HEK293 (cell line): Measurements from ENCODE around the gene PLA2G5.

Source experiments
- CTCF ChIA-PET: fragments of 350-600 bp; formaldehyde crosslinking; extraction: SDS; loops from one replicate; lab custom pipeline; 2021; ENCODE audit warnings: antibody characterized with exemption; lab: Yijun Ruan, JAX
- POLR2A ChIA-PET: fragments of 300-600 bp; formaldehyde crosslinking; extraction: SDS; loops from one replicate; lab custom pipeline; 2020; ENCODE audit warnings: antibody characterized with exemption, inconsistent platforms; lab: Yijun Ruan, JAX
- H3K27ac ChIP-seq: fragments of 200-500 bp; sonication (Bioruptor generic); 2 replicates; pipeline ENCODE4 v1.5.1; 2014; ENCODE audit warnings: low read depth, low read length, control low read depth, inconsistent platforms; ENCODE audit errors: extremely low read depth
- H3K36me3 ChIP-seq, 2 experiments: fragments of 200-500 bp in 1 of 2; sonication (Bioruptor generic) in 1 of 2; 1 replicate in 1 of 2; 2 replicates in 1 of 2; pipeline ENCODE4 v1.5.1; 2014 to 2017; ENCODE audit warnings: inconsistent platforms in 2 of 2, low read length in 2 of 2; ENCODE audit not compliant: control insufficient read depth in 2 of 2, insufficient read depth in 1 of 2
- H3K4me1 ChIP-seq: fragments of 200-500 bp; sonication (Bioruptor generic); 2 replicates; pipeline ENCODE4 v1.5.1; 2014; ENCODE audit warnings: mild to moderate bottlenecking, low read length, inconsistent platforms; ENCODE audit not compliant: control insufficient read depth, insufficient read depth
- H3K4me3 ChIP-seq: 2 replicates; pipeline ENCODE4 v1.5.1; 2011; ENCODE audit warnings: low read depth, mild to moderate bottlenecking, control low read depth, low read length, moderate library complexity
- H3K9me3 ChIP-seq: fragments of 200-500 bp; sonication (Bioruptor generic); 2 replicates; pipeline ENCODE4 v1.5.1; 2014; ENCODE audit warnings: low read depth, low read length, inconsistent platforms; ENCODE audit not compliant: control insufficient read depth, insufficient read depth
- GLI4 ChIP-seq: fragments of 450-650 bp; formaldehyde crosslinking; IDR thresholded peaks from 2 replicates; pipeline ENCODE4 v1.5.1; 2016; ENCODE audit warnings: missing biosample characterization, missing genetic modification characterization
- GLIS2 ChIP-seq: fragments of 450-650 bp; formaldehyde crosslinking; IDR thresholded peaks from 2 replicates; pipeline ENCODE4 v1.5.1; 2016; ENCODE audit warnings: missing biosample characterization, missing genetic modification characterization
- KLF9 ChIP-seq: fragments of 450-650 bp; formaldehyde crosslinking; IDR thresholded peaks from 2 replicates; pipeline ENCODE4 v1.5.1; 2016; ENCODE audit warnings: missing biosample characterization, missing genetic modification characterization, low read depth
- PRDM10 ChIP-seq: fragments of 450-650 bp; formaldehyde crosslinking; IDR thresholded peaks from 2 replicates; pipeline ENCODE4 v1.5.1; 2016; ENCODE audit warnings: missing biosample characterization, missing genetic modification characterization
- SCRT2 ChIP-seq: fragments of 450-650 bp; formaldehyde crosslinking; IDR thresholded peaks from 2 replicates; pipeline ENCODE4 v1.5.1; 2016; ENCODE audit warnings: missing biosample characterization, missing genetic modification characterization
- SP7 ChIP-seq: fragments of 450-650 bp; formaldehyde crosslinking; IDR thresholded peaks from 2 replicates; pipeline ENCODE4 v1.5.1; 2016; ENCODE audit warnings: missing biosample characterization, missing genetic modification characterization
- TRIM28 ChIP-seq: IDR thresholded peaks from 2 replicates; pipeline ENCODE4 v1.6.1; 2011; ENCODE audit warnings: low read length, control low read depth, borderline replicate concordance
- YY1 ChIP-seq: fragments of 450-650 bp; formaldehyde crosslinking; IDR thresholded peaks from 2 replicates; pipeline ENCODE4 v1.5.1; 2018; ENCODE audit warnings: missing biosample characterization, missing genetic modification characterization
- ZFHX2 ChIP-seq: fragments of 450-650 bp; formaldehyde crosslinking; conservative IDR thresholded peaks from 2 replicates; pipeline ENCODE4 v1.5.1; 2016; ENCODE audit warnings: missing biosample characterization, missing genetic modification characterization
- ZFP37 ChIP-seq: fragments of 450-650 bp; formaldehyde crosslinking; IDR thresholded peaks from 2 replicates; pipeline ENCODE4 v1.5.1; 2016; ENCODE audit warnings: missing biosample characterization, missing genetic modification characterization
- ZNF112 ChIP-seq: fragments of 450-650 bp; formaldehyde crosslinking; IDR thresholded peaks from 2 replicates; pipeline ENCODE4 v1.5.0; 2017; ENCODE audit warnings: missing biosample characterization, missing genetic modification characterization
- ZNF133 ChIP-seq: fragments of 450-650 bp; formaldehyde crosslinking; IDR thresholded peaks from 2 replicates; pipeline ENCODE4 v1.5.1; 2016; ENCODE audit warnings: missing biosample characterization, missing genetic modification characterization
- ZNF138 ChIP-seq: fragments of 450-650 bp; formaldehyde crosslinking; IDR thresholded peaks from 2 replicates; pipeline ENCODE4 v1.5.1; 2016; ENCODE audit warnings: missing biosample characterization, missing genetic modification characterization, borderline replicate concordance
- ZNF155 ChIP-seq: fragments of 450-650 bp; formaldehyde crosslinking; IDR thresholded peaks from 2 replicates; pipeline ENCODE4 v1.5.1; 2016; ENCODE audit warnings: missing biosample characterization, missing genetic modification characterization
- ZNF202 ChIP-seq: fragments of 450-650 bp; formaldehyde crosslinking; IDR thresholded peaks from 2 replicates; pipeline ENCODE4 v1.5.1; 2016; ENCODE audit warnings: missing biosample characterization, missing genetic modification characterization, borderline replicate concordance
- ZNF221 ChIP-seq: fragments of 450-650 bp; formaldehyde crosslinking; IDR thresholded peaks from 2 replicates; pipeline ENCODE4 v1.5.1; 2017; ENCODE audit warnings: missing biosample characterization, missing genetic modification characterization, borderline replicate concordance
- ZNF26 ChIP-seq: fragments of 450-650 bp; formaldehyde crosslinking; IDR thresholded peaks from 2 replicates; pipeline ENCODE4 v1.5.1; 2016; ENCODE audit warnings: missing biosample characterization, missing genetic modification characterization
- ZNF280D ChIP-seq: fragments of 450-650 bp; formaldehyde crosslinking; IDR thresholded peaks from 2 replicates; pipeline ENCODE4 v1.5.1; 2016; ENCODE audit warnings: missing biosample characterization, missing genetic modification characterization
- ZNF292 ChIP-seq: fragments of 450-650 bp; formaldehyde crosslinking; IDR thresholded peaks from 2 replicates; pipeline ENCODE4 v1.5.1; 2016; ENCODE audit warnings: low read depth, missing biosample characterization, missing genetic modification characterization, borderline replicate concordance
- ZNF391 ChIP-seq: fragments of 450-650 bp; formaldehyde crosslinking; IDR thresholded peaks from 2 replicates; pipeline ENCODE4 v1.5.1; 2016; ENCODE audit warnings: low read depth, missing biosample characterization, missing genetic modification characterization, borderline replicate concordance
- ZNF544 ChIP-seq: fragments of 450-650 bp; formaldehyde crosslinking; IDR thresholded peaks from 2 replicates; pipeline ENCODE4 v1.5.0; 2017; ENCODE audit warnings: missing biosample characterization, missing genetic modification characterization
- ZNF548 ChIP-seq: fragments of 450-650 bp; formaldehyde crosslinking; IDR thresholded peaks from 2 replicates; pipeline ENCODE4 v1.5.1; 2016; ENCODE audit warnings: missing biosample characterization, missing genetic modification characterization
- ZNF654 ChIP-seq: fragments of 450-650 bp; formaldehyde crosslinking; IDR thresholded peaks from 2 replicates; pipeline ENCODE4 v1.5.1; 2016; ENCODE audit warnings: low read depth, missing biosample characterization, missing genetic modification characterization
- ZSCAN16 ChIP-seq: fragments of 450-650 bp; formaldehyde crosslinking; IDR thresholded peaks from 2 replicates; pipeline ENCODE4 v1.5.1; 2016; ENCODE audit warnings: missing biosample characterization, missing genetic modification characterization

Gene PLA2G5

GRCh38 chr1:20089328-20090077 lies 19.5 kb downstream of the PLA2G5 start:
- Histone ChIP-seq H3K27ac (no peak overlapping the region), H3K9me3 (no peaks in the 10 kb centered on the region), H3K4me1 (no peaks in the 10 kb centered on the region), H3K36me3 (no peaks in the 10 kb centered on the region), H3K4me3 (no peak overlapping the region)
- POLR2A ChIA-PET, result no interaction called here
- TF ChIP-seq TRIM28 (no peak), ZFHX2 (tag by site-specific recombination) (0 out of 2 replicates have a peak, but pooled peaks have one; percentile 18), PRDM10 (tag by site-specific recombination) (peak; percentile 49; the same call in 1 of the 2 replicates)
- CTCF ChIA-PET, result no interaction called here

- no peaks in the 10 kb centered on the region for H3K36me3 ChIP-seq
- ChIA-PET CTCF (interaction anchor here (0.5 kb wide), 1 partner anchor 10 kb away, joined by 3 read pairs; no protein-coding TSS in a partner anchor), POLR2A (no interaction called here)
- H3K9me3 ChIP-seq, result no peaks in the 10 kb centered on the region
- no peak overlapping the region for H3K4me3 ChIP-seq
- H3K27ac ChIP-seq, result no peak overlapping the region
- no peaks in the 10 kb centered on the region for H3K4me1 ChIP-seq
- TF ChIP-seq SP7 (tag by site-specific recombination) (no peak), ZNF133 (tag by site-specific recombination) (no peak), ZNF280D (no peak), ZNF138 (tag by site-specific recombination) (no peak), GLIS2 (tag by site-specific recombination) (no peak), ZNF202 (no peak)
Observed at GRCh38 chr1:20090119-20090518, 20.1 kb downstream of the PLA2G5 start.

GRCh38 chr1:20090641-20091040 lies 20.6 kb downstream of the PLA2G5 start:
- no peak for TF ChIP-seq ZNF292 (tag by site-specific recombination)
- no peak for TF ChIP-seq ZNF544 (tag by site-specific recombination)
- TF ChIP-seq ZNF112 (tag by site-specific recombination), result no peak
- no peak for TF ChIP-seq YY1
- TF ChIP-seq SCRT2, result no peak
- TF ChIP-seq GLI4 (tag by site-specific recombination), result no peak
- TF ChIP-seq ZNF654 (tag by site-specific recombination), result no peak
- no peak for TF ChIP-seq ZFP37 (tag by site-specific recombination)
- no peak for TF ChIP-seq KLF9 (tag by site-specific recombination)
- no peak for TF ChIP-seq ZNF391
- no peak for TF ChIP-seq ZNF26
- TF ChIP-seq ZSCAN16 (tag by site-specific recombination), result no peak
- no peak for TF ChIP-seq ZNF155 (tag by site-specific recombination)
- no peak for TF ChIP-seq ZNF548 (tag by site-specific recombination)
- TF ChIP-seq ZNF221 (tag by site-specific recombination), result no peak
- Histone ChIP-seq H3K4me3 (no peak overlapping the region), H3K36me3 (no peaks in the 10 kb centered on the region), H3K4me1 (no peaks in the 10 kb centered on the region), H3K27ac (no peak overlapping the region), H3K9me3 (no peaks in the 10 kb centered on the region)
- ChIA-PET CTCF (interaction anchor here (0.5 to 0.7 kb wide), 2 partner anchors 11 to 105 kb away, joined by 3 read pairs; no protein-coding TSS in a partner anchor), POLR2A (no interaction called here)
